NCI-H187 treated with DMSO at 0.1 percent for 48 hours (cell line): Measurements from ENCODE around the gene MAL.

Experiments used
- DNase-seq: peaks from one replicate; lab custom pipeline; 2025; lab: John Stamatoyannopoulos, UW

Gene MAL

GRCh38 chr2:95048825-95049682 lies 23.5 kb downstream of the MAL start:
- no peak for DNase-seq

GRCh38 chr2:95049683-95049955 lies 24.1 kb downstream of the MAL start:
- no peak for DNase-seq

- no peak for DNase-seq
These were observed 24.5 kb downstream of the MAL start for GRCh38 chr2:95049961-95050360.

GRCh38 chr2:95050385-95051300 lies 25.1 kb downstream of the MAL start:
- no peak for DNase-seq

GRCh38 chr2:95051626-95052025 lies 26.1 kb downstream of the MAL start:
- DNase-seq, result no peak

- no peak for DNase-seq
These were observed 26.8 kb downstream of the MAL start for GRCh38 chr2:95052307-95052706.

GRCh38 chr2:95052804-95053479 lies 27.4 kb downstream of the MAL start:
- DNase-seq, result no peak

- DNase-seq, result no peak
These were observed 28.0 kb downstream of the MAL start for GRCh38 chr2:95053543-95053942.

GRCh38 chr2:95054016-95054415 lies 28.5 kb downstream of the MAL start:
- no peak for DNase-seq

- DNase-seq, result no peak
These were observed 29.8 kb downstream of the MAL start for GRCh38 chr2:95055262-95055661.

GRCh38 chr2:95056044-95056443 lies 30.5 kb downstream of the MAL start:
- DNase-seq, result no peak

- no peak for DNase-seq
These were observed 31.3 kb downstream of the MAL start for GRCh38 chr2:95056461-95057459.

- no peak for DNase-seq
These were observed 32.2 kb downstream of the MAL start for GRCh38 chr2:95057535-95058370.

- DNase-seq, result no peak
These were observed 33.0 kb downstream of the MAL start for GRCh38 chr2:95058466-95058988.

GRCh38 chr2:95058989-95059641 lies 33.6 kb downstream of the MAL start:
- no peak for DNase-seq

- DNase-seq, result no peak
These were observed 34.3 kb downstream of the MAL start for GRCh38 chr2:95059656-95060370.

GRCh38 chr2:95060446-95061118 lies 35.1 kb downstream of the MAL start:
- DNase-seq, result no peak

GRCh38 chr2:95061119-95061512 lies 35.6 kb downstream of the MAL start:
- DNase-seq, result no peak
